Measurements from ENCODE around the gene PON1.

Gene PON1

GRCh38 chr7:95251966-95252365 is 72.4 kb downstream of the PON1 start:
- DNase-seq = no peak

GRCh38 chr7:95250571-95250970 is 73.8 kb downstream of the PON1 start:
- no peak for DNase-seq

Data from fibroblast of skin of scalp (primary cell).